GM20000 (cell line): Measurements from ENCODE around the gene EMID1.
A peak's percentile ranks its signal among the peaks of the same experiment; 100 is the strongest.

Experiments
- DNase-seq: peaks from one replicate; pipeline ENCODE4 v3.0.0; 2012; ENCODE audit warnings: low spot score
- CTCF ChIP-seq: IDR thresholded peaks from 2 replicates; pipeline ENCODE4 v1.5.1; 2012; ENCODE audit warnings: mild to moderate bottlenecking, control low read depth; ENCODE audit errors: extremely low read depth, missing control alignments

The EMID1 gene

GRCh38 chr22:29308791-29309262, 103.1 kb downstream of the EMID1 start:
- DNase-seq, result peak; percentile 50

More at GRCh38 chr22:29308791-29309262, 103.1 kb downstream of the EMID1 start:
- no peak for TF ChIP-seq CTCF
